H1 (cell line): Measurements from ENCODE around the gene RFNG. TPM values are rescaled to one million over a fixed set of nuclear protein-coding genes. Genes with fewer than 3 reads are reported as not detected.

Experiments used
- CTBP2 ChIP-seq: IDR thresholded peaks from 2 replicates; pipeline ENCODE4 v1.7.0; 2011; ENCODE audit warnings: borderline replicate concordance, mild to moderate bottlenecking, moderate library complexity, mixed read lengths, low read length; ENCODE audit not compliant: insufficient read depth, insufficient read length
- E2F6 ChIP-seq: IDR thresholded peaks from 2 replicates; pipeline ENCODE4 v1.6.1; 2012; ENCODE audit warnings: inconsistent platforms
- EZH2 ChIP-seq: fragments of 200-600 bp; sonication (generic); IDR thresholded peaks from 2 replicates; pipeline ENCODE4 v1.7.1; 2012; ENCODE audit warnings: low read depth, mild to moderate bottlenecking, moderate library complexity, low read length, inconsistent platforms; ENCODE audit not compliant: severe bottlenecking
- HDAC6 ChIP-seq: IDR thresholded peaks from one replicate; pipeline ENCODE4 v1.7.1; 2012; ENCODE audit warnings: low read depth, mild to moderate bottlenecking, inconsistent platforms, low read length, moderate library complexity
- NANOG ChIP-seq: IDR thresholded peaks from 2 replicates; pipeline ENCODE4 v1.6.1; 2011; ENCODE audit warnings: low read length, low read depth, mild to moderate bottlenecking, inconsistent platforms; ENCODE audit not compliant: insufficient read depth, poor library complexity, severe bottlenecking
- RAD21 ChIP-seq, 2 experiments: IDR thresholded peaks in 1 of 2; conservative IDR thresholded peaks in 1 of 2; 2 replicates each; pipeline ENCODE4 v1.6.1; 2011; ENCODE audit warnings: low read depth in 2 of 2, low read length in 2 of 2, improper control_type of control experiment in 1 of 2, inconsistent platforms in 1 of 2, mild to moderate bottlenecking in 1 of 2, moderate library complexity in 1 of 2
- TAF7 ChIP-seq: optimal IDR thresholded peaks from 2 replicates; pipeline ENCODE3; 2011; ENCODE audit warnings: low read depth, mild to moderate bottlenecking, inconsistent platforms, low read length, moderate library complexity, borderline replicate concordance
- ZNF274 ChIP-seq: IDR thresholded peaks from 2 replicates; pipeline ENCODE4 v1.7.0; 2012; ENCODE audit warnings: low read length, borderline replicate concordance; ENCODE audit errors: extremely low read depth
- polyA plus RNA-seq, 7 experiments: library from polyadenylated mRNA; depleted of rRNA in 3 of 7; stranded (reverse) in 5 of 7; unstranded in 2 of 7; fragments of >200 nt in 5 of 7; fragments of 200-250 nt in 2 of 7; gene quantifications; 1 replicate in 5 of 7; 2 replicates in 1 of 7; 4 replicates in 1 of 7; pipeline versions ENCODE4 v1.2.1 to v1.2.3, GENCODE V29; 2011 to 2013; ENCODE audit warnings: missing spikeins in 2 of 7, mixed read lengths in 2 of 7
- total RNA-seq: library from RNA; stranded (reverse); fragmentation: NEBNext Ultra II Directional; extraction: Animal tissue kit (Norgen Biotek cat#: 25700); gene quantifications from 2 replicates; pipeline ENCODE4 v1.2.1, GENCODE V29; 2021

The RFNG gene
- total and polyA plus RNA-seq, 2 of the 8 experiments (the other 6 are each of a cell fraction or from before 2014, with no cell fraction given): 26.7 to 28.4 TPM

- TF ChIP-seq HDAC6 (no peak), TAF7 (no peak), E2F6 (no peak), RAD21 (IDR thresholded peaks at IDR 0.05 in 1 of 2, conservative IDR thresholded peaks at IDR 0.05 in 1 of 2; ENCODE audit: low read depth in 2 of 2, low read length in 2 of 2) (no peak), NANOG (no peak), CTBP2 (no peak), EZH2 (no peak), ZNF274 (no peak)
Observed at GRCh38 chr17:82010575-82011525, 40.8 kb downstream of the RFNG start (continued).
